ENCODE data around the gene PIPOX. TPM values are rescaled to one million over a fixed set of nuclear protein-coding genes. Genes with fewer than 3 reads are reported as not detected.

PIPOX gene
- total and polyA plus RNA-seq, 2 of the 8 experiments (the other 6 are each of a cell fraction or from before 2014, with no cell fraction given): 57.2 to 99.6 TPM

- Histone ChIP-seq H3K23ac (ENCODE audit: insufficient read length) (no peak overlapping the region), H3K27me3 (replicated peaks in 1 of 4; ENCODE audit: control insufficient read depth in 3 of 4, extremely low read depth in 1 of 4, insufficient read depth in 3 of 4, low read length in 3 of 4) (no peaks in the 10 kb centered on the region; a peak in 1 of 7 replicates), H4K91ac (replicated peaks; ENCODE audit: insufficient read length, low read length) (no peak overlapping the region), H3K4ac (replicated peaks; ENCODE audit: insufficient read length, low read depth, low read length) (no peak overlapping the region), H4K20me1 (replicated peaks in 1 of 2; ENCODE audit: control insufficient read depth in 1 of 2, insufficient read depth in 2 of 2, low read length in 2 of 2) (peaks cover 0 to 2% of the 10 kb centered on the region in 2 experiments), H3K4me1 (replicated peaks in 1 of 4; ENCODE audit: control insufficient read depth in 3 of 4, insufficient read depth in 4 of 4, low read length in 3 of 4) (peaks cover 14 to 27% (median 18%) of the 10 kb centered on the region in 4 experiments), H3K79me2 (ENCODE audit: control insufficient read depth in 1 of 2, insufficient read depth in 2 of 2, low read length in 2 of 2) (no peaks in the 10 kb centered on the region), H3K9ac (replicated peaks in 1 of 4; ENCODE audit: extremely low read depth in 1 of 4, low read depth in 3 of 4, low read length in 3 of 4) (no peak overlapping the region), H3K27ac (ENCODE audit: low read depth, low read length) (no peak overlapping the region), H3K14ac (ENCODE audit: insufficient read length) (no peak overlapping the region), H3K9me3 (ENCODE audit: insufficient read depth in 2 of 2, low read depth in 1 of 2, low read length in 1 of 2) (no peaks in the 10 kb centered on the region), H3K18ac (ENCODE audit: extremely low read depth, low read length) (no peak overlapping the region), H4K5ac (ENCODE audit: insufficient read length, low read depth, low read length) (no peak overlapping the region), H3K23me2 (ENCODE audit: low read depth, low read length) (no peaks in the 10 kb centered on the region), H2BK5ac (ENCODE audit: low read depth, low read length) (no peak overlapping the region), H2BK12ac (ENCODE audit: low read depth, low read length) (no peak overlapping the region), H3K79me1 (ENCODE audit: low read depth, low read length) (no peaks in the 10 kb centered on the region), H3K4me2 (ENCODE audit: insufficient read depth in 1 of 2, low read depth in 2 of 2, low read length in 2 of 2) (no peak overlapping the region), H2BK15ac (ENCODE audit: low read length) (no peak overlapping the region), H3K4me3 (ENCODE audit: extremely low read depth in 1 of 4, insufficient read depth in 2 of 4, low read depth in 3 of 4, low read length in 4 of 4) (no peak overlapping the region), H3K56ac (replicated peaks; ENCODE audit: insufficient read length, low read depth, low read length) (no peak overlapping the region), H2AFZ (ENCODE audit: low read length) (no peak overlapping the region), H3K36me3 (ENCODE audit: control insufficient read depth in 2 of 4, insufficient read depth in 4 of 4, low read length in 3 of 4) (peaks cover 0 to 13% (median 5%) of the 10 kb centered on the region in 4 experiments; a peak in 4 of 8 replicates), H2BK120ac (replicated peaks; ENCODE audit: low read depth, low read length) (no peak overlapping the region), H2BK20ac (ENCODE audit: low read length) (no peak overlapping the region), H2AK5ac (ENCODE audit: low read depth, low read length) (peak overlapping the region; percentile 3; the same call in 1 of the 2 replicates), H4K8ac (ENCODE audit: extremely low read depth, insufficient read depth, low read length) (no peak overlapping the region; the same call in 1 of the 2 replicates)
- DNase-seq (ENCODE audit: low read depth in 1 of 2, low spot score in 2 of 2): no peak
- TF ChIP-seq SP1 (IDR thresholded peaks at IDR 0.05; ENCODE audit: low read depth, low read length): peak; percentile 57; the same call in 1 of the 2 replicates
- TF ChIP-seq RXRA (IDR thresholded peaks at IDR 0.05; ENCODE audit: insufficient read depth, low read depth, low read length): no peak
- ChIA-PET CTCF (ENCODE audit: partially characterized antibody) (interaction anchor here (1.0 to 4.7 kb wide), 6 partner anchors 10 to 126 kb away, joined by 3 to 30 read pairs (median 4); no protein-coding TSS in a partner anchor), POLR2A (ENCODE audit: partially characterized antibody) (interaction anchor here (1.2 to 2.4 kb wide), 2 partner anchors 11 to 48 kb away, joined by 3 to 7 read pairs; no protein-coding TSS in a partner anchor)
- WGBS, 2 experiments (ENCODE audit: extremely low coverage in 1 of 2, insufficient coverage in 1 of 2, insufficient read length in 1 of 2, insufficient replicate concordance in 2 of 2, low coverage in 1 of 2, low lambda C conversion rate in 2 of 2, missing lambda C conversion rate in 1 of 2): 93% methylated on average over 27 of the region's 33 CpGs; no CpG with 5 or more reads in 1 of the 2 experiments
- no peak for FAIRE-seq
These were observed 36.9 kb downstream of the PIPOX start for GRCh38 chr17:29079887-29080286.
